ENCODE data around the gene RPA3.
"Not testable (repeated sequence)": the region's sequence is repeated elsewhere in the genome, so short reads cannot be mapped to it uniquely, and the experiment has no call there.

Gene RPA3

GRCh38 chr7:7688956-7689355 is 29.5 kb downstream of the RPA3 start:
- DNase-seq = no peak

- DNase-seq = no peak
Measured at GRCh38 chr7:7688310-7688709, 30.1 kb downstream of the RPA3 start.

GRCh38 chr7:7687800-7688199 is 30.6 kb downstream of the RPA3 start:
- DNase-seq = no peak

GRCh38 chr7:7686811-7687508 is 31.4 kb downstream of the RPA3 start:
- no peak for DNase-seq

DNA sequence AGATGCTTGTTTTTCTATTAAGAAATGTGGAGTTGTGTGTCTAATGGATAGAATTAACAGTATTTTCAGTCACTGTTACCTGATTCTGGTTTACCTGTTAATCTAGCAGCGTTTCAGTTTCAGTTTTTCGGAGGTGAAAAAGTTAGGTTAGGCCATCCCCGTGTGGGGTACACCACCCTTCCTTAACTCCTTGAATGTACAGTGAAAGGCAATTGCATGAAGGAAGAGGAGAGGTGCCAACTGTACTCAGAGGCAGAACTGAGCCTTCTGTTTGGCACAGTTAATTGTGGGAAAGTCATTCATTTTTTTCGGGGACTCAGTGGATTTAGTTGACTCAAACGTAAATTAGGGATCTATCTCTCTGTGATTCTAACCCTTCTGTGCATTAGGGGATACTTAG is 35.5 kb downstream of the RPA3 start:
- DNase-seq = no peak

DNA sequence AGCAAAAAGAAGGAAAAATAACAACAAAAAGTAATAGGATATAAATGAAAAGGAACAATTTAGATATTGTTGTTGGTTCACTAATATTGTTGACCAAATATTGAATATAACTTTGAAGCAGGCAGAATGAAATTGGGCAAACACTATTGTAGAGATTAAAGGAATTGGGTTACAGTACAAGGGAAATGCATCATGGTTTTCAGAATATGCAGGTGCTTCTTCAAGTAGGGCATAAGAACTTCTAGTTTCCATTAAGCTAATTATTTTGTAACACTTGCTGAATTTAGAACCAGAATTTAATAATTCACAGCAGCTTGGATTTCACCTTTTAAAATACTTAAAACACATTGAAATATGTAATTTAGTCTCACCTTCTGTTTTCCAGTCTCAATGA is 36.5 kb downstream of the RPA3 start:
- DNase-seq = no peak

- peak; percentile 91 for DNase-seq
Measured at GRCh38 chr7:7681191-7681935, 37.0 kb downstream of the RPA3 start.

DNA sequence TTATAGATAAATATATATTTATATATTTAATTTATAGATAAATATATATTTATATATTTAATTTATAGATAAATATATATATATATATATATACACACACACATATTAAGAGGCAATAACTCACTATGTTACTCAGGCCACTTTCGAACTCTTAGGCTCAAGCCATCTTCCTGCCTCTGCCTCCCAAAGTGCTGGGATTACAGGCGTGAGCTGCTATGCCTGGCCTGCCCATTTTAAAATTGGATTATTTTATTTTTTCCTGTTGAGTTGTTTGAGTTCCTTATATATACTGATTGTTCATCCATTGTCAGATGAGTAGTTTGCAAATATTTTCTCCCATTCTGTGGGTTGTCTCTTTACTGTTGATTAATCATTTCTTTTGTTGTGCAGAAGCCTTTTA is 38.8 kb downstream of the RPA3 start:
- DNase-seq = not testable (repeated sequence)

- no peak for DNase-seq
Measured at GRCh38 chr7:7675686-7676085, 42.7 kb downstream of the RPA3 start.

DNA sequence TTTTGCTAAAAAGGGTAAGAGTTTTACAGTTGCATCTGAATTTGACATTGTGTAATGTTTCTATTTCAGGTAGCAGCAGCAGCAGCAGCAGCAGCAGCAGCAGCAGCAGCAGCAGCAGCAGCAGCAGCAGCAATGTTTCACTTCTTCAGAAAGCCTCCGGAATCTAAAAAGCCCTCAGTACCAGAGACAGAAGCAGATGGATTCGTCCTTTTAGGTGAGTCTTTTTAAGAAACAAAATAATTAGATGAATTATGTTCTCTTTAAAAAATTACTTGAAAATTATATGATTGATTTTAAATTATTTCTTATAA is 45.2 kb downstream of the RPA3 start:
- DNase-seq = no peak

DNA sequence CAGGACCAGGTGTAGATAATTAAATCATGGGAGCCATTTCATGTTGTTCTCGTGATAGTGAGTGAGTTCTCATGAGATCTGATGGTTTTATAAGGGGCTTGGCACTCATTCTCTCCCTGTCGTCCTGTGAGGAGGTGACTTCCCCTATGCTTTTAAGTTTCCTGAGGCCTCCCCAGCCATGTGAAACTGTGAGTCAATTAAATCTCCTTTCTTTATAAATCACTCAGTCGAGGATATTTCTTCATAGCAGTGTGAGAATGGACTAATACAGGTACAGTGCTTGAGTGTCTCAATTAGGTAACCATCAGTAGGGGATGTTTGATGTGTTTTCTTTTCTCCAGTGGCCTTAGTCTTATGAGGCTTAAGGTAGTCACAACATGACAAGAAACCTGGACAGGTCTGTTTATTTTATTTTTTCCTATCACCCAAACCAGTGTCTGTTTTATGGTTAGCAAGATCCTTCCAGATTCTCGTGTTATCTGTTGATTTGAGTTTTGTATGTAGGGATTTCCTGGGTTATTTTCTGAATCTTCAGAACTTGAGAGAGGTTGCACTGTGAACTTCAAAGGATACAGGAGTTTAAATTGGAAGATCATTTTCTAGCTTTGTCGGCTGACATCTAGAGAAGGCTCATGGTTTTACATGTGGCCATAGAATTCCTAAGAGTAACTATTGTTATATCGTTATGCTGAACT is 45.7 kb downstream of the RPA3 start:
- DNase-seq = no peak

- no peak for DNase-seq
Measured at GRCh38 chr7:7671361-7671760, 47.0 kb downstream of the RPA3 start.

DNA sequence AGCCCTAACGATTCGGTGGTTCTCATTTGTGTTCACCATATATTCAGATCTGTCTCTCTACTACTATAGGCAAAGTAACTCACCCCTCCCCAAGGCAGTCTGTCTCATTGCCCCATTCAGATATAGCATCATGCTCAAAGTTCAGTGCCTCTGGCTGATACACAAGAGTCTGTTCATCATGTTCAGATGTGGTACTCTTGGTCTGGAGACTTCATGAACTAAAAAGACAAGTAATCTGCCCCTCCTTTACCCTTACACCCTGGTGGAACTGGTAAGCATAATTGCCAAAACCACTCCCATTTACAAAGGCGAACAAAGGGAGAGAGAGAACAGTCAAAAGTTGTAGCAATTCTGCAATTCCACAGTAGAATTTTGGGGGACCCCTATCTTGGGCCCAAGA is 47.9 kb downstream of the RPA3 start:
- no peak for DNase-seq

GRCh38 chr7:7668706-7669105 is 49.7 kb downstream of the RPA3 start:
- DNase-seq = no peak

DNA sequence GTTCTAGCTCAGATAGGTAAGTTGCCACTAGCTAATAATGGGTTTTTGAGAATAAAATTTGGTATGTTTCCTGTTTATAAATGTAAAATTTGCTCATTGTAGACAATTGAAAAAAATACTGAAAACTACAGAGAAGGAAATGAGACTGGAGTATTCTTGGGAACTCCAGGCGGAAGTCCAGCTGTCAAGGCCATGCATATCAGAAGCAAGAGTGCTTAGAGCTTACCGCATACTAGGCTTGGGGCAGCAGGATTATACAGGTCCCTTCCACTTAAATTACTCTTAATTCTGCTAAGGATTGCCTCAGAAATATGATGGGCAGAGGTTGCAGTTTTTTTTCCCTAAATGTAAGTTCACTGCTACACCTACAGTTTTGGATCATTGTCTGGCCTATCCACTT is 51.2 kb downstream of the RPA3 start:
- DNase-seq = no peak

GRCh38 chr7:7665031-7665430 is 53.4 kb downstream of the RPA3 start:
- DNase-seq = no peak

DNA sequence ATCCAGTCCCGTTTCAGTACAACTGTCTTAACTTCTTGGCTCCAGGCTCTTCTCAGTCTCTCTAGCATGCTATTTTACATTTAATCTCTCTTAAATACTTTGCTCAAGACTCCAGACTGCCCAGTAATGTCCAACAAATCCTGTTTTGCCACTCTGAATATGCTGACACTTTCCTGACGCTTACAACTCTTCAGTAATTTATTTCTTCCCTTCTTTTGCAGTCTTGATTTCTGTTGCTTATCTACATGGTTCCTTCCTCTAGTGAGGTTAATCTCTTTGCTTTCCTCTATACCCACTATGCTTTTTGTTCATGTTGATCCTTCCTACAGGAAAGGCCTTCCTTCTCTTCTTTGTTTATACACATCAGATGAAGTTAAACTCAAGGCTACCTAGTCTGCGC is 54.1 kb downstream of the RPA3 start:
- DNase-seq = no peak

GRCh38 chr7:7662527-7662926 is 55.9 kb downstream of the RPA3 start:
- DNase-seq = no peak

GRCh38 chr7:7656459-7656858 is 61.9 kb downstream of the RPA3 start:
- not testable (repeated sequence) for DNase-seq

DNA sequence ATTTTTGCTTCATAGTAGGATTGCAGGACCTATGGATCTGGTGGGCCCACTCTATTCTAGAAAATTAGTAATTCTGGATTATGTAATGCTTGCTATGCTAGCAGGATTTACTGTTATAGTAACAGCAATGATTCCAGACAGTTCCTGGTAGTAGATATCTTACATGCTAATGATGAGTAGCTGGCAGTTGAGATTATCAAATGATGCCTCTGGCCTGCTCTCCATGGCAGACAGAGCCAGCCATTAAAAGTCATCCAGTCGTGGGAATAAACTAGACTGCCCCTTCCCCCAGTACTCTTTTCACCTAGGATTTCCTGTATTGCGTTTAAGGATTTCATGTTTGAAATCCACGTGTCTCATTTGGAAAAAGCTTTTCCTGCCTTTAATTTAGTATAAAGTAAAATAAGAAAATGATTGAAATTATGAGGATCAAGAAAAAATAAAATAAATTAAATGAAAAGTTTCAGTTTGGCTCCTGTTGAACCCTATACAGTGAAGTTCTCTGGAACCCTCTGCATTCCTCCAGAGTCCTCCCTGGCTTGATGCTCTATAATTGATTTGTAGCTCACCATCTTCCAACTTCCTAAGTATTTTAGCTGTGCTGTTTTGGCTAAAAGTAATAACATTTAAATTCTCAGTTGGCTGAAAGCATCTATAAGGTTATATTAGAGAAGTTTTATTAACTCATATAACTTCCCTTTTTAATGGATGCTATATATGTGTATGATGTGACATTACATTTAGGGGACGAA is 63.3 kb downstream of the RPA3 start:
- no peak for DNase-seq

GRCh38 chr7:7653593-7654187 is 64.7 kb downstream of the RPA3 start:
- DNase-seq = no peak

- DNase-seq = no peak
Measured at GRCh38 chr7:7652798-7653540, 65.4 kb downstream of the RPA3 start.
